ENCODE results near the gene AAMP. TPM values are rescaled to one million over a fixed set of nuclear protein-coding genes. Genes with fewer than 3 reads are reported as not detected.

The AAMP gene
- total RNA-seq, 2 donors from 2014 or later, result 96.1 to 137 TPM

DNA sequence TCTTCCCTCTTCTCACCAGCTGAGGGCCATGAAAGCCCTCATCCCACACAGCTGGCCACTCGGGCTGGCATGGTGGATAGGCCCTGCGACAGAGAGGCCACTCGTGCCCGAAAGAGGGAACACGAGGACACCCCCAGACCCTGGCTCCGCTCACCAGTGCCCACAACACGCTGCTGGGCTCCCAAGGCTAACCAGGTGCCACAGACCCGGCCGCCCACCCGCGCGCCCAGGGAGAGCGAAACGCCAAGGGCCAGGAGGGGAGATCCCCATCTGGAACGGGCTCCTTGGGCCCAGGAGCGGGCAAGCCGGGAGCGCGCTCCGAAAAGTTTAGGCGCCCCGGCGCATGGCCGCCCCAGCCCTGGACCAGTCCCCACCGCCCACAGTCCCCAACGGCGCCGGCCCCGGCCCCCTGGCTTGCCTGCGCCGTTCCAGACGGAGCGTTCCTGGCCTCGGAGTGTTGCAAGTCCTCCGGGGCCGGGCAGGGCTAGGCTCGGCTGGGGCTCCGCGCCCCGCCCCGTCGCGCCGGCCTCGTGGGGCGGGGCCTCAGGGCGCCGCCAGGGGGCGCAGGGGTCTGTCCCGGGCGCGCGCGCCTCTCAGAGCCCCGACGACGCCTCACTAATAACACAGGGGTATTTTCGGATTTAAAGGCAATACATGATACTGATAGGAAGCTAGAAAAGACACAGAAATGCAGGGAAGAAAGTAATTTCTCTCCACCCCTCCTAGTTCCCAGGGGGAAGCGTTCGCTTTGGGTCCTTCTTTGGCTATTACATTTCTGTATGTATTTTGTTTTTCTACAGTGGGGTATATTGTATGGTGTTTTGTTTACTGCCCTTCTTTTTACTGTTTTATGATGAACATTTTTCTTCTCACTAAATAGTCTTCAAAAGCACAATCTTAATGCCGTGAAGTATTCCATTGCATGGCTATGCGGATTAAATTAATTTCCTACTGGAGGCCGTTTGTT, 22.4 kb upstream of the AAMP start, which contains the start of gene TMBIM1:
Gene TMBIM1, minus strand, starts transcription at position 456 of the 967 bp plus-strand sequence. CDS start 10,362 bp downstream, outside the sequence.
- no peaks in the 10 kb centered on the region for H3K27me3 ChIP-seq
- peak; percentile 84 for TF ChIP-seq CTCF (IDR thresholded peaks at IDR 0.05)
- H3K9ac ChIP-seq (ENCODE audit: low read depth in 2 of 2, low read length in 2 of 2), result peak within 1 kb of the TSS; percentile 97 to 99
- no peaks in the 10 kb centered on the region for H3K9me3 ChIP-seq
- intact Hi-C loops (cut with DNase I), result no loop called here
- no peaks in the 10 kb centered on the region for H3K36me3 ChIP-seq
- peak; percentile 85 for DNase-seq
- H3K27ac ChIP-seq, result peak within 1 kb of the TSS; percentile 98
- H3K4me1 ChIP-seq, result peaks cover 18% of the 10 kb centered on the region
- peak within 1 kb of the TSS; percentile 88 for H3K4me3 ChIP-seq

DNA sequence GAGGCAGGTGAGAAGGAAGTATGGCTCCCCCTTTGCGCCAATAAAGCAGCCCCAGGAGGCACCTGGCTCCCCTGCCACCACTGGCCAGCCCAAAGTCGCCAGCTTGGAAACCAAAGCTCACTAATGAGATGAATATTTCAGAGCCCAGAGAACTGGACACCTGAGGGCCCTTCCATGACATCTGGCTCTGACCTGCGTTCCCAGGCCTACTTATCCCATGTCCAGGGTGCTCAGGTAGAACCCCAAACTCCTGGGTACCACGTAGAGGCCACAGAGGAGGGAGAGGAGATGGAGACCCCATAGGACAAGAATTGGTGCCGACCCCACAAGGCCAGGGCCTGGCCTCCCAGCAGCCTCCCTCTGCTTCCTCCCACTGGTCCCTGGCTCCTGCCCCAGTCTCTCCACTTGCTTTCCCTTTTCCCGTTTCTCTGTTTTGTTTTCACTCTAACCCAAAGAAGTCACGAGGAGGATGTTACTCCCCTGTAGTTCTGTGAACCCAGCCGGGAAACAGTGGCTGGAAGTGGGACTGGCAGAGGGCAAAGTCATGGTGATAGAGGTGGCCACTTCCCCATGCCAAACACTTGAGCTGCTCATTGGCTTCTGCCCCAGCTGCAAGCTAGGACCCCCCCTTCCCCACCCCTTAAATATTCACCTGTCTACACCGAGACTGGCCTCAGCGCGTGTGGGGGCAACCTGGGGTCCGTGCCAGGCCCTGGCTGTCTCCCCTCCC, 21.5 kb upstream of the AAMP start:
- peak overlapping the region; percentile 98 for H3K27ac ChIP-seq
- H3K36me3 ChIP-seq, result no peaks in the 10 kb centered on the region
- no peak for TF ChIP-seq CTCF (IDR thresholded peaks at IDR 0.05)
- H3K9ac ChIP-seq (ENCODE audit: low read depth in 2 of 2, low read length in 2 of 2), result peak overlapping the region; percentile 97 to 99
- H3K27me3 ChIP-seq, result no peaks in the 10 kb centered on the region
- no peaks in the 10 kb centered on the region for H3K9me3 ChIP-seq
- intact Hi-C loops (cut with DNase I), result no loop called here
- H3K4me3 ChIP-seq, result peak overlapping the region; percentile 88
- no peak for DNase-seq
- peaks cover 18% of the 10 kb centered on the region for H3K4me1 ChIP-seq

GRCh38 chr2:218290316-218291261, 20.7 kb upstream of the AAMP start:
- no peak for TF ChIP-seq CTCF (IDR thresholded peaks at IDR 0.05)
- peak overlapping the region; percentile 97 to 99 for H3K9ac ChIP-seq (ENCODE audit: low read depth in 2 of 2, low read length in 2 of 2)
- peaks cover 27% of the 10 kb centered on the region for H3K4me1 ChIP-seq
- peak overlapping the region; percentile 88 for H3K4me3 ChIP-seq
- no peaks in the 10 kb centered on the region for H3K9me3 ChIP-seq
- intact Hi-C loops (cut with DNase I), result no loop called here
- H3K27me3 ChIP-seq, result no peaks in the 10 kb centered on the region
- no peaks in the 10 kb centered on the region for H3K36me3 ChIP-seq
- H3K27ac ChIP-seq, result peak overlapping the region; percentile 98
- DNase-seq, result no peak

DNA sequence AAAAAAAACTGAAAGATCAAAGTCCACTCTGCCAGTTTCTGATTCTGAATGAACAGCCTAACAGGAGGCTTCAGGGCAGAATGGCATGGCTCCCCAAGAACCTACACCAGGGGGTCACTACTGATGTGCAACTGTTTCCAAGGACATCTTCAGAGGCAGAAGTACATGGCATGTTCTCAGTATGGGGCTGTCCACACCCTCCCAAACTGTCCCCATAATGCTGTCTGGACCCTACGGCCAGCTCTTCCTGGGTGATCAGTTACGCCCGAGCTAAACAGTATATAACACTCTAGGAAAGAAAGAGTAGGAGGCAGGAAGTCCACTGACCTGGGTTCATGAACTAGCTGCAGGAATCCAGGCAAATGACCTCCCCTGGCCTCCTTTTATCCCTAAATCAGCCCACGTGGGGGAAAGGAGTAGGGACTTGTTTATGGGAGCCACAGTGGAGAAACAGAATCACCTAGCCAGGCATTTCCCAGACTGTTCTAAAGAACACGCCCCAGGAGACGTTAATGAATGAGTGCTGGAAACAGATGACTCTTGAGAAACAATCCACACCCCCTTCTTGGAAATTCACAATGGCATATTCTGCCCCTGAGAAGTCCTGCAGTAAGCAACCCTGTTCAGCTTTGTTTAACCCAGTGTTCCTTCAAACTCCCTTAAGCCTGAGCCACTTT, 19.8 kb upstream of the AAMP start:
- intact Hi-C loops (cut with DNase I), result no loop called here
- TF ChIP-seq CTCF (IDR thresholded peaks at IDR 0.05), result no peak
- peak overlapping the region; percentile 97 to 99 for H3K9ac ChIP-seq (ENCODE audit: low read depth in 2 of 2, low read length in 2 of 2)
- H3K4me1 ChIP-seq, result peaks cover 35% of the 10 kb centered on the region
- peak; percentile 60 for DNase-seq
- H3K27me3 ChIP-seq, result no peaks in the 10 kb centered on the region
- H3K9me3 ChIP-seq, result no peaks in the 10 kb centered on the region
- H3K4me3 ChIP-seq, result peak overlapping the region; percentile 88
- no peaks in the 10 kb centered on the region for H3K36me3 ChIP-seq
- H3K27ac ChIP-seq, result peak overlapping the region; percentile 98

All from colonic mucosa (tissue), 4 donors.